HuH-7.5 (cell line): ENCODE data around the gene ZBTB38.
A peak's percentile ranks its signal among the peaks of the same experiment; 100 is the strongest.

ENCODE experiments used
- DNase-seq: peaks from one replicate; pipeline ENCODE4 v3.0.0; 2011; ENCODE audit warnings: low spot score

ZBTB38 gene

DNA sequence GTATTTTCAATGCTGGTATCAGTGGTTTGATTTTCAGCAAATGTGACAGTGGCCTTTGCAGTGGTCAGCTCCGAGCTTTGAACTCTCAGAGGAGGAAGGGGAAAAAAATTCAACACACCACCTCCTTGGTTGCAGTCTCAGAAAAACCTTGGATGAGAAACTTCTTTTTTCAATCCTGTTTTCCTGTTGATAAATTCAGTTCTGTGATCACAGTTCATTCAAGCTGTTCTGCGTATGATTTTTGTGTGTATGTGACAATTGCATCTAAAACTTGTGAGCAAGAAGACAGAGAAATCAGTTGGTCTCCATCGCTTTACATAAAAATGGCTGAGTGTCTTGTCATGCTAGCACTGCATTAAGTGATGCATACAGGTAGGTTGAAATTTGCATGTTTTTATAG, 19.2 kb downstream of the ZBTB38 start:
- no peak for DNase-seq

DNA sequence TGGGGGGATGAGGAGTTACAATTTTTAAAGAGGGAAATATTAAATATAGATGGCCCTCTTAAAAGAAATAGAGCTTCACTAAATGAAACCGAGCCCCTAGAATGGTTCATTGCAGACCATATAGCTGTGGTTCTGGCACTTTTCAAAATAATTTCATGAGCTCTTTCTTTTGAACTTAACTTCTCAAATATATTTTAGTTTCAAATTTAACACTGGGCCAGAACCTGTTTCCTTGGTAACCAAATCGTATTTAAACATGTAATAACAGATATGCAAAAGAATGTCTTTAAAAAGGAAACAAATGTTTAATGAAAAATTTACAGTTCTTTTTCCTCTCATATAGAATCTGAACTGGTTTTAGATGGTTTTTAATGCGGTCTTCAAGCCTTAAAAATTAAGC, 20.1 kb downstream of the ZBTB38 start:
- DNase-seq: no peak

- DNase-seq: no peak
These were observed 20.7 kb downstream of the ZBTB38 start for GRCh38 chr3:141388823-141389621.

- DNase-seq: no peak
These were observed 21.4 kb downstream of the ZBTB38 start for GRCh38 chr3:141389703-141390102.

GRCh38 chr3:141390747-141391146, 22.4 kb downstream of the ZBTB38 start:
- DNase-seq: no peak

DNA sequence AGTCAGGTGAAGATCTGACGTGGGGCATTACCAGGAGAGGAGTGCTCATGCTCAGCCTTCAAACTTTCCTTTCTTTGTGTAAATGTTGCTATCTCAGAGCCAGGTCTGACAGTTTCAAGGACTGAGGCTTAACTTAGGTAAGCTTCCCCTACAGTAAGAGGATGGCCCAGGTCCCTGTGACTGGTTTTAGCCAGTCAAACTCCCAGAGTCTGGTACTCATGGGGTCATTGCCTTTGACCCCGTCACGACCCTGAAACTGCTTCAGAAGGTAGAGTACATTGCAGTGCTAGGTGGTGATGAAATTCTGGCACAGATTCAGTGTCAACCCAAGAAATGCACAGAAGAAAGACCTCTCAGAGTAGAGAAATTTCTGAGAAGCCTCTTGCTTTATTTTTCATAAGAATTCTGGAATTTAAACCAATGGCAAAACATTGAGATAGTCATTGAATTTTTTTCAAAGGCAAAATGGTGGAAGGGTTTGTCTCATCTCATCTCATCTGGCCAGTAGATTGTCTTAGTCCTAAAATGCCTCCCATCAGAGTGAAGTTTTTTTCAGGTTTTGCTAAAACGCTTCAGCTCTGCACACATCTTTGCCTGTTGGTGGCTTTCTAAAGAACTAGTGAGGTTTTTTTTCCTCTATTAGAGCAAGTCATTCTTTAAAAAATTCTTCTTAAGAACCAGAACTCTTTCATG, 23.1 kb downstream of the ZBTB38 start:
- DNase-seq: no peak

DNA sequence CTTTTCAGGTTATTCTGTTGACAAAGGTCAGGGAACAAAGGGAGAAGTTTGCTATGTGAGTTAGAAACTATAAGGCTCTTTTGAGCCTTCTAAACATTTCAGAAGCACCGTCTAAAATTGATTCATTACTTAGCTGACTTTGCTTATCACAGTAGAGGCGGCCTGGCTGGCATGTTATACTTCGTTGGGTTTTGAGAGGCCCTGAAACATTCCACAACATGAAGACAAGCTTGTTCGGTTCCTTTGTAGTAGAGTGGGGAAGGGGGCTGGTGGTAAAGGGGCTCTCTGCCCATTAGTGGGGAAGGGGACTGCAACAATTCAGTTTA, 23.6 kb downstream of the ZBTB38 start:
- DNase-seq: no peak

- no peak for DNase-seq
These were observed 24.1 kb downstream of the ZBTB38 start for GRCh38 chr3:141392416-141392815.

- no peak for DNase-seq
These were observed 24.8 kb downstream of the ZBTB38 start for GRCh38 chr3:141392897-141393734.

- no peak for DNase-seq
These were observed 25.4 kb downstream of the ZBTB38 start for GRCh38 chr3:141393735-141394076.

GRCh38 chr3:141394560-141394959, 26.3 kb downstream of the ZBTB38 start:
- no peak for DNase-seq

DNA sequence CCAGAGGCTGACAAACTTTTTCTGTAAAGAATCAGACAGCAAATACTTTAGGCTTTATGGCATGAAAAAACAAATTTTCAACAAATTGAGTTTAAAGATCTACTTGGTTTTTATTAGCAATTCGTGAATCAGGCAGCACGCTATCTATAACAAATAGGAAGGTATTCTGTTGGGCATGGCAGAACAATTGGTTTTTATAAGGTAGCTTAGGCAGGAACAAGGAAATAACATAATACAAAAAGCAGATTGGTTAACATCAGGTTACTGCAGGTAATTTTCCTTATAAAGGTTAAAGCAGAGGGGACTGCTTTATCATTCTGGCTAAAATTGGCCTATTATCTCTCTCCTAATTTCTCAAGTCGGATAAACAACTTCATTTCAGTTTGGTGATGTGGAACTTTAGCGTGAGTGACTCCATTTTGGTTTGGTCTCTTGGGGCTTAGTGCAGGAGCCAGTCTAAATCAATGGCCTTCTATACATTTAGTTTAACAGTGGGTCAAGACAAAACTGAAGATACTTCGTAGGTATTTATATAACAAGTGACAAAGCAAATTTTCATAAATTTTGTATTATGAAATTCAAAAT, 26.8 kb downstream of the ZBTB38 start:
- no peak for DNase-seq

GRCh38 chr3:141397996-141398395, 29.7 kb downstream of the ZBTB38 start:
- DNase-seq: no peak

GRCh38 chr3:141399200-141399599, 30.9 kb downstream of the ZBTB38 start:
- DNase-seq: no peak

DNA sequence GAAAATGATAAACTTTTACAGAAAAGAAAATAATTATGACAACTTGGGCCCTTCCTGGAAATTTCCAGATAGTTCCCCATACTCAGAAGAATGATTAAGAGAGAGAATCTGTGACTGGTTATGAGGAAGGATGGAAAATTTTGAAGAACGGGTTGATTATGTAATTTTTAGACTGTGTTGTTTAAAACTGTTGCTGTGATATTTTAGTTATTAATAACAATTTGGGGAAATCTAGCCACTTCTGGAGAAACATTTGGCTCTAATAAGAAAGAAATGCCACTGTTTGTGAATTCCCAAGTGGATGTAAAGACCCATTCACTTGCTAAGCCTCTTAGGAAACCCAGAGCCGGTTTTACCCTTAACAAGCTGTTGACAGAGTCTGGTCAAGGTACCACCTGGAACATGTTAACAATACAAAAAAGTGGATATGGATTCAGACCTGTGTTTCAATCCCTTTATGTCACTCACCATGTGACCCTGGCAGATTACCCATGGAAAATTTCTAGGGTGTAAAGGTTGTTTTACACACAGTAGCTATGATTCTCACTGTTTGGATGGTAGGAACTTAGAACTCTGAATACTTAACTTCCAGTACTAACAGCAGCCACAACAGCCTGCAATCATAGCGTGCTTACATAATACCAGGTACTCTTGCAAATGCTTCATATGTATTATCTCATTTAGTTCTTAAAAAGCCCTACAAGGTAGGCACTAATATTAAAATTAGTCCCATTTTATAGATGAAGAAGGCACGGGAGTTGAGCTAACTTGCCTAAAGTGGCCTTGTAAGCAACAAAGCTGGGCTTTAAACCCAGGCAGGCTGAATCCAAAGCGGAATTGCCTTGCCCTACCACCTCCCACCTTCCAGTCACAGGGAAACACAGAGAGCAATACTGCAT, 32.0 kb downstream of the ZBTB38 start:
- DNase-seq: peak; percentile 64

- no peak for DNase-seq
These were observed 32.8 kb downstream of the ZBTB38 start for GRCh38 chr3:141401095-141401494.

DNA sequence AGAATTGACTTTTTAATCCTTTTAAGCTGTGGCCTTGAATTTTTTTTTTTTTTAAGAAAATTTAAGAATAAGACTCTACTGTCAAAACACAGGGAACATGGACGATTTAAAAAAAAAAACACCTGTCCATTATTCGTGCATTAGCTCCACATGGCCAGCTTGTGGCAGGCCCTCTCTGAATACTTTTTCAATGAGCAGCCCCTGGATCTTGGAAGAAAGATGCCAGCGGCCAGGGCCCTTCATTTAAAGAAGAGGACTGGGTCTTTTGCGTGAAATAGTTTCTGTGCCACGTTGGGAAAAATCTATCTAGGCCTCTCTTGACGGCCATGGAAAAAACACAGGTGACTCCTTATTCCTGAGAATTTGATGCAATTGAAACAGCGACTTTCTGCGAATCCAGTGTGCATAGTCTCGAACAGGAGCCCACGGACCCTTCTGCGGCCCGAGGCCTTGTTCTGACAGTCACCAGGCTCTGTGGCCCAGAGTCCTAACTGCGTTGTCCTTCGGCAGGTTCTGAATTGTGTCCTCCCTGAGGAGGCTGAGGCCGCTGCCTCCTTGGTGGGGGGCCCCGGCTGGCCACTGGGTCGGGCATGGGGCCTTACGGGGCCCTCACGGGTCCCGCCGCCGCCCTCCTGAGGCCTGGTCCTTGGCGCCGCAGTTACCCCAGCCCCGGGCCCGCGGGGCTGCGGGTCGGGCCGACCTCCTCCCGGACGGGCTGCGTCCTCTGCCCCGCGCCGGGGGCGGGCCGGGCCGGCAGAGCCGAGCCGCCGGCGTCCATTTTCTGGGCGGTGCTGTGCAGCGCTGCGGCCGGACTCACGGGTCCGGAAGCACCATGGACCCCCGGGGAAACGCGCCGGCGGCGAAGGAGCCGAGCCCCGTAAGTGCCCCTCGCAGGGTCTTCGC, 33.5 kb downstream of the ZBTB38 start:
- peak; percentile 26 for DNase-seq

- DNase-seq: peak; percentile 49
These were observed 34.3 kb downstream of the ZBTB38 start for GRCh38 chr3:141402476-141403171.

DNA sequence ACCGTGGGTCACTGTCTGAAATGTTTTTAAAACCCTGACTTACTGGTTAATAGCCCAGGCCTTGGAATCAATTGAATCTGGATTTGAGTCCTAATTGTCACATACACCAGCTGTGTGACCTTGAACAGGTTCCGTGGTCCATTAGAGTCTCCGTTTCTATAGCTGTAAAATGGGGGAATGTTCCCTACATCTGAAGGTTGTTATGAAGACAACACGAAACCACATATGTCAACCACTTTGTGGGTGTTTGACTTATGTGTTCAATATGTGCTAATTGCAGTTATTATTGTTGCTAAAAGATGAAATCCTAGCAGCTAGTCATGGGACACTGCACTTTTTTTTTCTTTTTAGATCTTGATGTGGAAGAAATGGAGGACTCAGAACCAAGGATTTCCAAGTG, 35.3 kb downstream of the ZBTB38 start:
- DNase-seq: no peak

DNA sequence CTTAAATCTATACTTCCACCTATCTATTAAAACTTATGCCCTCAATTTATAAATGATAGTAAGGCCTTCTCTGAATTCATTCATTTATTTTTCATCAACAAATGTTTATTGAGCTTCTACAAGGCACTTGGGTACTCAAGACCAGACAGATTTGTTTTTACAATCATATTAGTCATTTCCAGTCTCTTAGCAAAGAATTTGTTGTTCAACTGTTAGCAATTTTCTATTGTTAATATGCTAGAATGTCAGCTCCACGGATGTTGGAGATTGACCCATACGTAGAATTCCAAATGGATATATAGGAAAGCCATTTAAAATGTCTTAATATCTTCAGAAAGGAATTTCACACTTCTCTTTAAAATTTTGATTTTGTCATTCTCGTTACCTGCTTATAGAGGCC, 36.7 kb downstream of the ZBTB38 start:
- no peak for DNase-seq
